ENCODE data around the gene ANKRD36. TPM values are rescaled to one million over a fixed set of nuclear protein-coding genes. Genes with fewer than 3 reads are reported as not detected.
A peak's percentile ranks its signal among the peaks of the same experiment; 100 is the strongest.
"Not testable (repeated sequence)": the region's sequence is repeated elsewhere in the genome, so short reads cannot be mapped to it uniquely, and the experiment has no call there.

The ANKRD36 gene
- total RNA-seq, 1 experiment from 2014 or later = 4.8 TPM

DNA sequence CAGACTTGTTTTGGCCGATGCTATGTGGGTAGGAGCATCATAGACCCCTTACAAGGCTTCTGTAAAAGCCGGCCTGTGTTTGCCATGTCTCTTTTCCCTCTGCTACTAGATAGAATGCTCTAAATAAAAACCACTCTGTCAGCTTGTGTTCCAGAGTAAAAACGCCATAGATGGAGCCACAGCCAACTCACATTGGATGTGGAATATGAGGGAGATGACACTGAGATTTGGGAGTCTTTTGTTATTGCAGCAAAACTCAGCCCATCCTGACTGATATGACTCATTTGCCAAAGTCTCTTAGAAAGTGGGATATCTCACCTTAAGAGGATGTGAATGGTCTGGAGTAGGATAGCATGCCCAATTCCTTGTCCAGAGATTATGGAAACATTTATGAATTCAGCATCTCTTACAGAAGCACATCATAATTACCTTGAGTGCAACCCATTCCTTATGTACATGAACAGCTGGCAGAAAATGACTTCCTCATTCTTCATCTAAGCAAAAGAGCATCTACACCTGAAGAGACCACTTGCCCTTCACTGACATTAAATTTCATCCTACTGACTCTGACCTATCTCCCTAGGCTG, 14.1 kb upstream of the ANKRD36 start:
- H3K9me3 ChIP-seq, H3K4me3 ChIP-seq, H3K27me3 ChIP-seq, H3K36me3 ChIP-seq, DNase-seq: not testable (repeated sequence)

DNA sequence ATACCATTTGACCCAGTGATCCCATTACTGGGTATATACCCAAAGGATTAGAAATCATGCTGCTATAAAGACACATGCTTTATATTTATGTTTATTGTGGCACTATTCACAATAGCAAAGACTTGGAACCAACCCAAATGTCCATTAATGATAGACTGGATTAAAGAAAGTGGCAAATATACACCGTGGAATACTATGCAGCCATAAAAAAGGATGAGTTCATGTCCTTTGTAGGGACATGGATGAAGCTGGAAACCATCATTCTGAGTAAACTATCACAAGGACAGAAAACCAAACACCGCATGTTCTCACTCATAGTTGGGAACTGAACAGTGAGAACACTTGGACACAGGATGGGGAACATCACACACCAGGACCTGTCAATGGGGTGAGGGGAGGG, 6.1 kb upstream of the ANKRD36 start:
- H3K4me3 ChIP-seq, DNase-seq, H3K36me3 ChIP-seq, H3K9me3 ChIP-seq, H3K27me3 ChIP-seq: not testable (repeated sequence)

GRCh38 chr2:97111246-97111645, 1.7 kb upstream of the ANKRD36 start:
- not testable (repeated sequence) for DNase-seq, H3K4me3 ChIP-seq, H3K36me3 ChIP-seq

GRCh38 chr2:97112320-97113049, 468 bp upstream of the ANKRD36 start:
- H3K9me3 ChIP-seq, H3K27me3 ChIP-seq, H3K36me3 ChIP-seq: not testable (repeated sequence)
- peak; percentile 62 for DNase-seq
- H3K4me3 ChIP-seq = peak overlapping the region; percentile 90

More at GRCh38 chr2:97111246-97111645, 1.7 kb upstream of the ANKRD36 start:
- H3K9me3 ChIP-seq, H3K27me3 ChIP-seq: not testable (repeated sequence)

GRCh38 chr2:97113882-97114255, 916 bp downstream of the ANKRD36 start:
- peak overlapping the region; percentile 90 for H3K4me3 ChIP-seq
- H3K9me3 ChIP-seq, H3K36me3 ChIP-seq, DNase-seq, H3K27me3 ChIP-seq: not testable (repeated sequence)

DNA sequence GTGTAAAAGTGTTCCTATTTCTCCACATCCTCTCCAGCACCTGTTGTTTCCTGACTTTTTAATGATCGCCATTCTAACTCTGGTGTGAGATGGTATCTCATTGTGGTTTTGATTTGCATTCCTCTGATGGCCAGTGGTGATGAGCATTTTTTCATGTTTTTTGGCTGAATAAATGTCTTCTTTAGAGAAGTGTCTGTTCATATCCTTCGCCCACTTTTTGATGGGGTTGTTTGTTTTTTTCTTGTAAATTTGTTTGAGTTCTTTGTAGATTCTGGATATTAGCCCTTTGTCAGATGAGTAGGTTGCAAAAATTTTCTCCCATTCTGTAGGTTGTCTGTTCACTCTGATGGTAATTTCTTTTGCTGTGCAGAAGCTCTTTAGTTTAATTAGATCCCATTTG, 16.1 kb downstream of the ANKRD36 start:
- H3K27me3 ChIP-seq, H3K9me3 ChIP-seq, H3K4me3 ChIP-seq, DNase-seq: not testable (repeated sequence)
- H3K36me3 ChIP-seq = peaks cover 22% of the 10 kb centered on the region

DNA sequence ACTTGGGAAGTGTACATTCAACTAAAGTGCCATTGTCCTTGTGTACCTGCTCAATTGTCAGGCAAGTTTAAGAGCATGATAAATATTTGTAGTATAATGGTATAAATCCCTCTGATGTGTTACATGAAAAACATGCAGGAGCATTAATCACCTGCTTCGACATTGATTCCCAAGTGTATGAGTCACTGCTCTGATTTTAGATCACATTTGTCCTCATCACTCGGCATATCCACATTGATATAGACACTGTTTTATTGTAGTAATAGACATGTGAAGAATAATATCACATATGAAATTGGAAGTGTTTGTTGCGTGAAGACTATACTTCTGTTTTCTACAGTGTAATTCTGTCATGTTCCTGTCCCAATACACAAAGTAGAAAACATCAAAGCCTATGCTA, 31.1 kb downstream of the ANKRD36 start:
- DNase-seq, H3K4me3 ChIP-seq, H3K9me3 ChIP-seq, H3K27me3 ChIP-seq: not testable (repeated sequence)
- H3K36me3 ChIP-seq = peaks cover 18% of the 10 kb centered on the region

- DNase-seq, H3K9me3 ChIP-seq, H3K4me3 ChIP-seq, H3K27me3 ChIP-seq: not testable (repeated sequence)
- H3K36me3 ChIP-seq = peaks cover 29% of the 10 kb centered on the region
Observed at GRCh38 chr2:97166548-97166947, 53.6 kb downstream of the ANKRD36 start.

- not testable (repeated sequence) for H3K4me3 ChIP-seq
Observed at GRCh38 chr2:97167938-97168337, 55.0 kb downstream of the ANKRD36 start.

DNA sequence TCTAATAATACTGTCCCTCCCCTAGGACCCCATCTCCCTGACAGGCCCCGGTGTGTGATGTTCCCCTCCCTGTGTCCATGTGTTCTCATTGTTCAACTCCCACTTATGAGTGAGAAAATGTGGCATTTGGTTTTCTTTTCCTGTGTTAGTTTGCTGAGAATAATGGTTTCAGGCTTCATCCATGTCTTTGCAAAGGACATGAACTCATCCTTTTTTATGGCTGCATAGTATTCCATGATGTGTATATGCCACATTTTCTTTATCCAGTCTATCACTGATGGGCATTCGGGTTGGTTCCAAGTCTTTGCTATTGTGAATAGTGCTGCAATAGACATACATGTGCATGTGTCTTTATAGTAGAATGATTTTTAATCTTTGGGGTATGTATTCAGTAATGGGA, 55.6 kb downstream of the ANKRD36 start:
- not testable (repeated sequence) for DNase-seq, H3K27me3 ChIP-seq, H3K9me3 ChIP-seq, H3K4me3 ChIP-seq
- peaks cover 31% of the 10 kb centered on the region for H3K36me3 ChIP-seq

More at GRCh38 chr2:97167938-97168337, 55.0 kb downstream of the ANKRD36 start:
- H3K9me3 ChIP-seq, DNase-seq, H3K27me3 ChIP-seq: not testable (repeated sequence)
- peaks cover 29% of the 10 kb centered on the region for H3K36me3 ChIP-seq

- not testable (repeated sequence) for H3K9me3 ChIP-seq, H3K27me3 ChIP-seq, H3K4me3 ChIP-seq, DNase-seq
- H3K36me3 ChIP-seq = peaks cover 19% of the 10 kb centered on the region
Observed at GRCh38 chr2:97180391-97180790, 67.4 kb downstream of the ANKRD36 start.

DNA sequence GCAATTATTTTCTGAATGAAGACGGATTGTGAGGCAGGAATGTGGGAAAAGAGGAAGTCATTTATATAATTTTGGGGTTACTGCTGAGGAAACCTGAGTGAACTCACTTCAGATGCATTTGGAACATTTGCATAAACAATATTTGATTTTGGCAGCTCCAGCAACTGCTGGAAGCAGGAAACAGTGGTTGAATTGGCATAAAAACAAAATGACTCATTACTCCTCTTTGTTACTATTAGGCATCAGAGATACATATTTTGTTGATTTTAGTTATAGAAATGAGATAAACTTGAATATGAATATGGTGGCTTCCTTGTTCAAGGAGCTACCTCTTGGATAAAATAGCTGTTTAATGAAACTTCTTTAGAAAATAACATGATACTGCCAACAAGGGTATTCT, 82.4 kb downstream of the ANKRD36 start:
- not testable (repeated sequence) for H3K27me3 ChIP-seq, H3K4me3 ChIP-seq, H3K9me3 ChIP-seq
- peak; percentile 30 for DNase-seq
- peaks cover 56% of the 10 kb centered on the region for H3K36me3 ChIP-seq

DNA sequence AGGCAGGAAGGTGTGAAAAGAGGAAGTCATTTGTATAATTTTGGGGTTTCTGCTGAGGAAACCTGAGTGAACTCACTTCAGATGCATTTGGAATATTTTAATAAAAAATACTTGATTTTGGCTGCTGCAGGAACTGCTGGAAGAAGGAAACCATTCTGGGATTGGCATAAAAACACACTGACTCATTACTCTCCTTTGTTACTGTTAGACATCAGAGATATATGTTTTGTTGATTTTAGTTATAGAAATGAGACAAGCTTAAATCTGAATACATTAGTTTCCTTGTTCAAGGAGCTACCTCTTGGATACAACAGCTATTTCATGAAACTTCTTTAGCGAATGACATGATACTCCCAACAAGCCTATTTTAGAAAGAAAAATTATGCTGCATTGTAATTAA, 84.3 kb downstream of the ANKRD36 start:
- H3K9me3 ChIP-seq, H3K4me3 ChIP-seq, H3K27me3 ChIP-seq, DNase-seq: not testable (repeated sequence)
- H3K36me3 ChIP-seq = peaks cover 53% of the 10 kb centered on the region

DNA sequence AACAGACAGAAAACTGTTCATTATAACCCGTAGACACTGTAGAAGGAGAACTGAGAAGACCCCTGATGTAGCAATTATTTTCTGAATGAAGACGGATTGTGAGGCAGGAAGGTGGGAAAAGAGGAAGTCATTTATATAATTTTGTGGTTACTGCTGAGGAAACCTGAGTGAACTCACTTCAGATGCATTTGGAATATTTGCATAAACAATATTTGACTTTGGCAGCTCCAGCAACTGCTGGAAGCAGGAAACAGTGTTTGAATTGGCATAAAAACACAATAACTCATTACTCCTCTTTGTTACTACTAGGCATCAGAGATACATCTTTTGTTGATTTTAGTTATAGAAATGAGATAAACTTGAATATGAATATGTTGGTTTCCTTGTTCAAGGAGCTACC, 87.9 kb downstream of the ANKRD36 start:
- not testable (repeated sequence) for H3K9me3 ChIP-seq, H3K4me3 ChIP-seq, H3K27me3 ChIP-seq
- peak; percentile 23 for DNase-seq
- peaks cover 52% of the 10 kb centered on the region for H3K36me3 ChIP-seq

DNA sequence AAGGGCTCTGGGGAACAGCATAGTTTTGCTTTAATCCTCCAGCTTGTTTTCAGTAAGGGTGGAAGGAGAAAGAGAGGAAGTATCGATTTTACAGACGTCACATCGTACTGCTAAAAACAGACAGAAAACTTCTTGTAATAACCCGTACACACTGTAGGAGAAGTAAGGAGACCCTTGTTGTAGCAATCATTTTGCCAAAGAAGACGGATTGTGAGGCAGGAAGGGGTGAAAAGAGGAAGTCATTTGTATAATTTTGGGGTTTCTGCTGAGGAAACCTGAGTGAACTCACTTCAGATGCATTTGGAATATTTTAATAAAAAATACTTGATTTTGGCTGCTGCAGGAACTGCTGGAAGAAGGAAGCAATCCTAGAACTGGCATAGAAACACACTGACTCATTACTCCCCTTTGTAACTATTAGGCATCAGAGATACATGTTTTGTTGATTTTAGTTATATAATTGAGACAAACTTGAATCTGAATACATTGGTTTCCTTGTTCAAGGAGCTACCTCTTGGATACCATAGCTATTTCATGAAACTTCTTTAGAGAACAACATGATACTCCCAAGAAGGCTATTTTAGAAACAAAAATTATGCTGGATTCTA, 89.8 kb downstream of the ANKRD36 start:
- not testable (repeated sequence) for H3K4me3 ChIP-seq, H3K27me3 ChIP-seq, H3K9me3 ChIP-seq, DNase-seq
- H3K36me3 ChIP-seq = peaks cover 50% of the 10 kb centered on the region

GRCh38 chr2:97210325-97210724, 97.4 kb downstream of the ANKRD36 start:
- no peak overlapping the region for H3K4me3 ChIP-seq
- H3K36me3 ChIP-seq = peaks cover 35% of the 10 kb centered on the region
- no peaks in the 10 kb centered on the region for H3K9me3 ChIP-seq
- no peak for DNase-seq
- no peaks in the 10 kb centered on the region for H3K27me3 ChIP-seq

DNA sequence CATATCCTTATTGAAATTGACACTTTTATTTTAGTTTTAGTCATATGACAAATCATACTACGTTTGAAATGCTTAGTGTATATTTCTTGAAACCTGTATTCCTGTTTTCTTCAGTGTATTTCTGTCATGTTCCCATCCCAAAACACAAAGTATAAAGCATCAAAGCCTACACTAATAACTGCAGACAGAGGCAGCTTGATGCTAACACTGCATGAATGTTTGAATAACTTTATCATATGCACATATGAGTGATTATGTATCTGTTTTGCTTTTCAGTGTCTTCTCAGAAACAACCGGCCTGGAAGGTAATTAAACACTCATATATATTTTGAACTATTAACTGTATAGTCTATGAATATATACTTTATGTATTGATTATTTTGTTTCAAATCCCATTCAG, 102.1 kb downstream of the ANKRD36 start:
- H3K4me3 ChIP-seq = not testable (repeated sequence)

More for the DNA sequence above, 102.1 kb downstream of the ANKRD36 start:
- DNase-seq, H3K9me3 ChIP-seq, H3K27me3 ChIP-seq: not testable (repeated sequence)
- H3K36me3 ChIP-seq = peaks cover 29% of the 10 kb centered on the region

Data from MG63 (cell line).